NCI-H146 (cell line): ENCODE data around the gene SPATA13.
"Not testable (repeated sequence)": the region's sequence is repeated elsewhere in the genome, so short reads cannot be mapped to it uniquely, and the experiment has no call there.

Experiments
- DNase-seq: peaks from one replicate; lab custom pipeline; 2025; lab: John Stamatoyannopoulos, UW

The SPATA13 gene

GRCh38 chr13:24313439-24313838 is 152.9 kb downstream of the SPATA13 start:
- DNase-seq: no peak

- DNase-seq: not testable (repeated sequence)
Measured at GRCh38 chr13:24317835-24318234, 157.3 kb downstream of the SPATA13 start.

GRCh38 chr13:24318878-24319277 is 158.4 kb downstream of the SPATA13 start:
- not testable (repeated sequence) for DNase-seq

GRCh38 chr13:24319641-24320040 is 159.1 kb downstream of the SPATA13 start:
- not testable (repeated sequence) for DNase-seq

- not testable (repeated sequence) for DNase-seq
Measured at GRCh38 chr13:24321416-24321815, 160.9 kb downstream of the SPATA13 start.

GRCh38 chr13:24322470-24322869 is 161.9 kb downstream of the SPATA13 start:
- DNase-seq: not testable (repeated sequence)

- DNase-seq: no peak
Measured at GRCh38 chr13:24323036-24323738, 162.7 kb downstream of the SPATA13 start.

- no peak for DNase-seq
Measured at GRCh38 chr13:24323739-24324075, 163.2 kb downstream of the SPATA13 start.

GRCh38 chr13:24327598-24327997 is 167.1 kb downstream of the SPATA13 start:
- not testable (repeated sequence) for DNase-seq

- DNase-seq: no peak
Measured at GRCh38 chr13:24328145-24328544, 167.6 kb downstream of the SPATA13 start.

- DNase-seq: no peak
Measured at GRCh38 chr13:24338721-24339120, 178.2 kb downstream of the SPATA13 start.

GRCh38 chr13:24339937-24340607 is 179.6 kb downstream of the SPATA13 start:
- no peak for DNase-seq

GRCh38 chr13:24340608-24340955 is 180.1 kb downstream of the SPATA13 start:
- no peak for DNase-seq

- no peak for DNase-seq
Measured at GRCh38 chr13:24341439-24341838, 180.9 kb downstream of the SPATA13 start.

GRCh38 chr13:24348385-24348784 is 187.9 kb downstream of the SPATA13 start:
- no peak for DNase-seq

GRCh38 chr13:24348797-24349515 is 188.4 kb downstream of the SPATA13 start:
- DNase-seq: peak; percentile 61

GRCh38 chr13:24349778-24350664 is 189.5 kb downstream of the SPATA13 start:
- not testable (repeated sequence) for DNase-seq

GRCh38 chr13:24351423-24351822 is 190.9 kb downstream of the SPATA13 start:
- DNase-seq: no peak

- no peak for DNase-seq
Measured at GRCh38 chr13:24353736-24354135, 193.2 kb downstream of the SPATA13 start.

GRCh38 chr13:24355103-24355502 is 194.6 kb downstream of the SPATA13 start:
- DNase-seq: no peak

- DNase-seq: no peak
Measured at GRCh38 chr13:24356270-24356669, 195.8 kb downstream of the SPATA13 start.
